ENCODE results near the gene SLCO2B1.

SLCO2B1 gene

DNA sequence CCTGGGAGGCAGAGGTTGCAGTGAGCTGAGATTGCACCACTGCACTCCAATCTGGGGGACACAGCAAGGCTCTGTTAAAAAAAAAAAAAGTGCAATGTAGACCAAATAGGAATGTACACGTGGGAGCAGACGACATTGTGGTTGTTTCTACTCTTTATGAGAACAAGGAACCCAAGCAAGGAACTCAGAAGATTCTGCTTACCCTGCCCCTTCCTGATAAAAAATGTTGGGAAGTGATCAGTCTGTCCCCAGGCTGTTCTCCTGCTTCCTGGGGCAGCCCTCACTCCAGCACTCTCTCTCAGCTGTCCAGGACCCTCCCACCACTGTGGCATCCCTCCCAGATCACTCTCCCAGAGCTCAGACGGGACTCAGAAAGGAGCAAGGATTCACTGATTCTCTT lies 31.8 kb downstream of the SLCO2B1 start:
- no peak for TF ChIP-seq CTCF (IDR thresholded peaks at IDR 0.05; ENCODE audit: borderline replicate concordance, control extremely low read depth, extremely low read depth, insufficient read depth, missing control alignments)
- in situ Hi-C loops (cut with MboI; ENCODE audit: low sequenced_read_pairs, unreplicated experiment) = no loop called here

GRCh38 chr11:75184051-75184450 lies 33.1 kb downstream of the SLCO2B1 start:
- no peak for TF ChIP-seq CTCF (IDR thresholded peaks at IDR 0.05; ENCODE audit: borderline replicate concordance, control extremely low read depth, extremely low read depth, insufficient read depth, missing control alignments)
- in situ Hi-C loops (cut with MboI; ENCODE audit: low sequenced_read_pairs, unreplicated experiment) = no loop called here

More for the DNA sequence above, 31.8 kb downstream of the SLCO2B1 start:
- no peak for DNase-seq (ENCODE audit: low spot score)

GRCh38 chr11:75184757-75185425 lies 34.0 kb downstream of the SLCO2B1 start:
- DNase-seq (ENCODE audit: low spot score) = no peak
- in situ Hi-C loops (cut with MboI; ENCODE audit: low sequenced_read_pairs, unreplicated experiment) = no loop called here
- TF ChIP-seq CTCF (IDR thresholded peaks at IDR 0.05; ENCODE audit: borderline replicate concordance, control extremely low read depth, extremely low read depth, insufficient read depth, missing control alignments) = no peak

More at GRCh38 chr11:75184051-75184450, 33.1 kb downstream of the SLCO2B1 start:
- no peak for DNase-seq (ENCODE audit: low spot score)

GRCh38 chr11:75185866-75186265 lies 35.0 kb downstream of the SLCO2B1 start:
- no peak for TF ChIP-seq CTCF (IDR thresholded peaks at IDR 0.05; ENCODE audit: borderline replicate concordance, control extremely low read depth, extremely low read depth, insufficient read depth, missing control alignments)
- no peak for DNase-seq (ENCODE audit: low spot score)
- in situ Hi-C loops (cut with MboI; ENCODE audit: low sequenced_read_pairs, unreplicated experiment) = no loop called here

- TF ChIP-seq CTCF (IDR thresholded peaks at IDR 0.05; ENCODE audit: borderline replicate concordance, control extremely low read depth, extremely low read depth, insufficient read depth, missing control alignments) = no peak
- no peak for DNase-seq (ENCODE audit: low spot score)
- in situ Hi-C loops (cut with MboI; ENCODE audit: low sequenced_read_pairs, unreplicated experiment) = no loop called here
Measured at GRCh38 chr11:75186999-75187398, 36.1 kb downstream of the SLCO2B1 start.

- DNase-seq (ENCODE audit: low spot score) = no peak
- in situ Hi-C loops (cut with MboI; ENCODE audit: low sequenced_read_pairs, unreplicated experiment) = no loop called here
- no peak for TF ChIP-seq CTCF (IDR thresholded peaks at IDR 0.05; ENCODE audit: borderline replicate concordance, control extremely low read depth, extremely low read depth, insufficient read depth, missing control alignments)
Measured at GRCh38 chr11:75188671-75189070, 37.8 kb downstream of the SLCO2B1 start.
